DMS79 (cell line): ENCODE results near the gene SBK2.

Experiments used
- DNase-seq: peaks from one replicate; lab custom pipeline; 2025; lab: John Stamatoyannopoulos, UW

Gene SBK2

DNA sequence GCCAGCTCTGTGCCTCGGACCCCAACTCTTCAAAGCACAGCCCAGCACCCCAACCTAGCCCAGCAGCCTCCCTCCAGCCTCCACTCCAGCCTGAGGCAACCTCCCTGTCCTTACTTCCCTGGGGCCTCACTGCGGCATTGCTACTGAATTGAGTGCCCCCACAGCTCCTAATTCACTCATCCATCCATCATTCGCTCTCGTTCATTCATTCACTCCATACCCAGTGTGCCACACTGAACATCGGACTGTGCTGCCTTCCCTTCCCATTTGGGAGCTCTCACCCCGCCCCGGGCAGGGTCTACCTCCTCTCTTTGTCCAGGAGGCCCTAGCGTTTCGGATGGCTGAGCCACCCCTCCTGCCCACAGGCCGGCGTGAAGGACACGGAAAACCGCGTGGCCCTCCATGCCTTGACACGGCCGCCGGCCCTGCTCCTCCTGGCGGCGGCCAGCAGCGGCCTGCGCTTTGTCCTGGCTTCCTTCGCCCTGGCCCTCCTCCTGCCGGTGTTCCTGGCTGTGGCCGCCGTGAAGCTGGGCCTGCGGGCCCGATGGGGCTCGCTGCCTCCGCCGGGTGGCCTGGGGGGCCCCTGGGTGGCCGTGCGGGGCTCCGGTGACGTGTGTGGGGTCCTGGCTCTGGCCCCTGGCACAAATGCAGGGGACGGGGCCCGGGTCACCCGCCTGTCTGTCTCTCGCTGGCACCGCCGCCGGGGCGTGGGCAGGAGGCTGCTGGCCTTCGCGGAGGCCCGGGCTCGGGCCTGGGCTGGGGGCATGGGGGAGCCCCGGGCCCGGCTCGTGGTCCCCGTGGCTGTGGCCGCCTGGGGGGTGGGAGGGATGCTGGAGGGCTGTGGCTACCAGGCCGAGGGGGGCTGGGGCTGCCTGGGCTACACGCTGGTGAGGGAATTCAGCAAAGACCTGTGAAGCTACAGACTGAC lies 50.6 kb downstream of the SBK2 start:
- no peak for DNase-seq

DNA sequence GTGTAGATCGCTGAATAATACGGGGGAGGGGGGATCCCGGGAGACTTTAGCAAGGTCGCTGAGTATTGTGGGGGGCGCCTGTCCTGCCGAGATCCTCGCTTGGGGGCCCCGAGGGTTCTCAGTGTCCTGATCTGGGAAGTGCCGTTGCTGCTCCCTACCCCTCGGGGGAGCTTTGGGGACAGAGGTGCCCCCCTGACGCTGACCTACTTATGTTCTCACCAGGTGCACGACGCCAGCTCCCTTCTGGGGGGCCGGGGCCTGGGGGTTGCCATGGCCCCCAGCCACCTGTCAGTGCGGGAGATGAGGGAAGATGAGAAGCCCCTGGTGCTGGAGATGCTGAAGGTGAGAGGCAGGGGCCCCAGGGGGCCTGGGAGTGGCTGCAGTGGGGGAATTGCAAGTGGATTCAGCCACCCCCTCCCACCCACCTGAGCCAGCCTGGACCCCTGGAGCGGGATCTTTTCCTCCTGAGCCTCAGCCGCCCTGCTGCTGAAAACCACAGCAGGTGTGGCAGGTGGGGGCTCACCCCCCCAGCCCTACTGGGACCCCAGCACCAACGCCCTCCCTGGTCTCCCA lies 51.4 kb downstream of the SBK2 start:
- DNase-seq: no peak

DNA sequence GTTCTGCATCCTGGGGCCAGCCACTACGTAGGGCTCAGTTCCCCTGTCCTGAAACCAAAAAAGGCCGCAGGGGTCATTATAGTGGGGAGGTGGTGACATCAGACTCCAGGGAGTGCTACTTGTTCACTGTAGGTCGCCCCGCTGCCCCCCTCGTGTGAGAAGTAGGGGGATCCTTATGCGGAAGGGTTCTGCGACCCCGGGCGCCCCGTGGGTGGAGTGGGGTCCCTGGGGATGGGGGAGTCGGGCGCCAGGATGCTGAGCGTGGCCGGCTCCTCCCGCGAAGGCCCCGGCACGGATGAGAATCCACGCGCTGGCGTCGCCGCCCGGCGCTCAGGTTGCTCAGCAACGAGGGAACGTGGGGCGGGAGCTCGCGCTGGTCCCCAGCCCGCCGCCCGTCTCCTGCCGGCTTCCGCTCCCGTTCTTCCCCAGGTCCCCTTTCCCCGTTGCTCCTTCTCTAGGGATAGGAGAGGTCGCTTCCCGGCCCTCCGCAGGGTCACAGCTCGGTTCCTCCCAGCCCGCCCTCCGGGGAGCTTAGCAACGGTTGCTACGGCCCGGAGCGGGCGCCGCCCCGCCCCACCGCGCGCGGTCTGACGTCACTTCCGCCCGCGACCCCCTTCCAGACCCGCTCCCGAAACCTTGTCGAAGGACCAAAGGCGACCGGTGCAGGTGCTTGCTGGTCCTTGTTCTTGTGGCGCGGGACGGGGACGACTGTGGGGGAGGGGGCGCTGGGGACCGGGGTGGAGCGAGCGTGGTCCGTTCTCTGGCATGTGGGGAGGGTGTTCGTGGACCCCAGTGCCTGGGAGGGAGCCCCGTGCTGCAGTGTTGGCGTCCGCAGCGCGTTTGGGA lies 52.1 kb downstream of the SBK2 start, which contains the start of gene NAT14:
Gene NAT14 (plus strand): TSS at position 596 of the 846 bp plus-strand sequence. CDS start 521 bp downstream, outside the sequence.
- DNase-seq: peak; percentile 35

DNA sequence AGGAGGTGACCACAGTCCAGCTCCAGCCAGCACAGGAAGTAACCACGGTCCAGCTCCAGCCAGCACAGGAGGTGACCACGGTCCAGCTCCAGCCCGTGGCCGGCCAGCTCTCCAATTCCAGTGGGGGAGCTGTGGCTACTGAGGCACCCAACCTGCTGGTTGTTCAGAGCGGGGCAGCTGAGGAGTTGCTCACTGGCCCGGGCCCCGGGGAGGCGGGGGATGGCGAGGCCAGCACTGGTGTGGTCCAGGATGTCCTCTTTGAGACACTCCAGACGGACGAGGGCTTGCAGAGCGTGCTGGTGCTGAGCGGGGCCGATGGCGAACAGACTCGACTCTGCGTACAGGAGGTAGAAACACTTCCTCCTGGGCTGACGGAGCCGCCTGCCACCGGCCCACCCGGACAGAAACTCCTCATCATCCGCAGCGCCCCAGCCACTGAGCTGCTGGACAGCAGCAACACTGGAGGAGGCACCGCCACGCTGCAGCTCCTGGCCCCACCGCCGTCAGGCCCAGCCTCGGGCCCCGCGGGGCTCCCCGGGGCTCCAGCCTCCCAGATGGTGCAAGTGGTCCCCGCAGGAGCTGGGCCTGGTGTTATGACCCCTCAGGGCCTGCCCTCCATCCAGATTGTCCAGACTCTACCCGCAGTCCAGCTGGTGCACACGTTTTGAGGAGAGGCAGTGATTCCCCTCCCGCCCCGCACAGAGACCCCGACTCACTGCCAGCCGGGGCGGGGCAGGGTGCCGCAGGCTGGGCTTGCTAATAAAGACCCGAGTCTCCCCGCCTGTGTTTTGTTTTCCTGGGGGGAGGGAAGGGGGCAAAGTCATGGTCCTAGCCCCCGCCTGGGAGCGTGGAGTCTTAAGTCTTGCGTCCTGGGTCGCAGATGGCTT lies 53.0 kb downstream of the SBK2 start:
- DNase-seq: no peak

DNA sequence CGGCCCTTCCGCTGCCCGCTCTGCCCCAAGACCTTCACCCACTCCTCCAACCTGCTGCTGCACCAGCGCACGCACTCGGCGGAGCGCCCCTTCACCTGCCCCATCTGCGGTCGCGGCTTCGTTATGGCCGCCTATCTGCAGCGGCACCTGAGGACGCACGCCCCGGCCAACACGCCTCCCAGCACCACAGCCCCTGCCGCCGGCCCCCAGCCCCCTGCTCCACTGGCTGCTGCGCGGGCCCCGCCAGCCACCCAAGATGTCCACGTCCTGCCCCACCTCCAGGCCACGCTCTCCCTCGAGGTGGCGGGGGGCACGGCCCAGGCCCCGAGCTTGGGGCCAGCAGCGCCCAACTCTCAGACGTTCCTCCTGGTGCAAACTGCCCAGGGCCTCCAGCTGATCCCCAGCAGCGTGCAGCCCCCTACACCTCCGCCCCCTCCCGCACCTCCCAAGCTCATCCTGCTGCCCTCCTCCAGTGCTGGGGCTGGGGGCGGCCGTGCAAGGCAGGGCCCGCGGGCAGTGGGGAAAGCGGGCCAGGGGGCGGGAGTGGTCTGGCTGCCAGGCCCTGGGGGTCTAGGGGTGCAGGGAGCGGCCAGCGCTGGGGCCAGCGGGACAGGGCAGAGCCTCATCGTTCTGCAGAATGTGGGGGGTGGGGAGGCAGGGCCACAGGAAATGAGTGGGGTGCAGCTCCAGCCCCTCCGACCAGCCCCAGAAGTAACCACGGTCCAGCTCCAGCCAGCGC lies 53.8 kb downstream of the SBK2 start:
- no peak for DNase-seq

DNA sequence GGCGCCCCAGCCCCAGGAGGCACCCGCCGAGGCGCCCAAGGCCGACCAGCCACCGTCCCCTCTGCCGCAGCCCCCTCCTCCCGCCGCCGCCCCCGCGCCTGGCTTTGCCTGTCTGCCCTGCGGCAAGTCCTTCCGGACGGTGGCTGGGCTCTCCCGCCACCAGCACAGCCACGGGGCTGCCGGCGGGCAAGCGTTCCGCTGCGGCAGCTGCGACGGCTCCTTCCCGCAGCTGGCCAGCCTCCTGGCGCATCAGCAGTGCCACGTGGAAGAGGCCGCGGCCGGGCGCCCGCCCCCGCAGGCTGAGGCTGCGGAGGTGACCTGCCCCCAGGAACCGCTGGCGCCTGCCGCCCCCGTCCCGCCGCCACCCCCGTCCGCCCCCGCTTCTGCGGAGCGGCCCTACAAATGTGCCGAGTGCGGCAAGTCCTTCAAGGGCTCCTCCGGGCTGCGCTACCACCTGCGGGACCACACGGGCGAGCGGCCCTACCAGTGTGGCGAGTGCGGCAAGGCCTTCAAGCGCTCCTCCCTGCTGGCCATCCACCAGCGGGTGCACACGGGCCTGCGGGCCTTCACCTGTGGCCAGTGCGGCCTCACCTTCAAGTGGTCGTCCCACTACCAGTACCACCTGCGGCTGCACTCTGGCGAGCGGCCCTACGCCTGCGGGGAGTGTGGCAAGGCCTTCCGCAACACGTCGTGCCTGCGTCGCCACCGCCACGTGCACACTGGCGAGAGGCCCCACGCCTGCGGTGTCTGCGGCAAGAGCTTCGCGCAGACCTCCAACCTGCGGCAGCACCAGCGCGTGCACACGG lies 54.6 kb downstream of the SBK2 start:
- no peak for DNase-seq

DNA sequence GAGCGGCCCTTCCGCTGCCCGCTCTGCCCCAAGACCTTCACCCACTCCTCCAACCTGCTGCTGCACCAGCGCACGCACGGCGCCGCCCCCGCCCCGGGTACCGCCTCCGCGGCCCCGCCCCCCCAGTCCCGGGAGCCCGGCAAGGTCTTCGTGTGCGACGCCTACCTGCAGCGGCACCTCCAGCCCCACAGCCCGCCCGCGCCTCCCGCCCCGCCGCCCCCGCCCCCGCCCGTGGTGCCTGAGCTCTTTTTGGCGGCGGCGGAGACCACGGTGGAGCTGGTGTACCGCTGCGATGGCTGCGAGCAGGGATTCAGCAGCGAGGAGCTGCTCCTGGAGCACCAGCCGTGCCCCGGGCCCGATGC lies 55.2 kb downstream of the SBK2 start:
- DNase-seq: no peak

DNA sequence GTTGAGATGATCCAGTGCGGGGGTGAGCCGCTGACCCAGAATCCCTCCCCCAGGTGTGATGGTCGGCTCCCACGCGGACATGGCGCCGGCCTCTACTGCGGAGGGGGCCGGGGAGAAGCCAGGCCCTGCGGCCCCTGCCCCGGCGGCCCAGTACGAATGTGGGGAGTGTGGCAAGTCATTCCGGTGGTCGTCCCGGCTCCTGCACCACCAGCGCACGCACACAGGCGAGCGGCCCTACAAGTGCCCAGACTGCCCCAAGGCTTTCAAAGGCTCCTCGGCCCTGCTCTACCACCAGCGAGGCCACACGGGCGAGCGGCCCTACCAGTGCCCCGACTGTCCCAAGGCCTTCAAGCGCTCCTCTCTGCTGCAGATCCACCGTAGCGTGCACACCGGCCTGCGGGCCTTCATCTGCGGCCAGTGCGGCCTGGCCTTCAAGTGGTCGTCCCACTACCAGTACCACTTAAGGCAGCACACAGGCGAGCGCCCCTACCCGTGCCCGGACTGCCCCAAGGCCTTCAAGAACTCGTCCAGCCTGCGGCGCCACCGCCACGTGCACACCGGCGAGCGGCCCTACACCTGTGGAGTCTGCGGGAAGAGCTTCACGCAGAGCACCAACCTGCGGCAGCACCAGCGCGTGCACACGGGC lies 55.7 kb downstream of the SBK2 start:
- DNase-seq: no peak

DNA sequence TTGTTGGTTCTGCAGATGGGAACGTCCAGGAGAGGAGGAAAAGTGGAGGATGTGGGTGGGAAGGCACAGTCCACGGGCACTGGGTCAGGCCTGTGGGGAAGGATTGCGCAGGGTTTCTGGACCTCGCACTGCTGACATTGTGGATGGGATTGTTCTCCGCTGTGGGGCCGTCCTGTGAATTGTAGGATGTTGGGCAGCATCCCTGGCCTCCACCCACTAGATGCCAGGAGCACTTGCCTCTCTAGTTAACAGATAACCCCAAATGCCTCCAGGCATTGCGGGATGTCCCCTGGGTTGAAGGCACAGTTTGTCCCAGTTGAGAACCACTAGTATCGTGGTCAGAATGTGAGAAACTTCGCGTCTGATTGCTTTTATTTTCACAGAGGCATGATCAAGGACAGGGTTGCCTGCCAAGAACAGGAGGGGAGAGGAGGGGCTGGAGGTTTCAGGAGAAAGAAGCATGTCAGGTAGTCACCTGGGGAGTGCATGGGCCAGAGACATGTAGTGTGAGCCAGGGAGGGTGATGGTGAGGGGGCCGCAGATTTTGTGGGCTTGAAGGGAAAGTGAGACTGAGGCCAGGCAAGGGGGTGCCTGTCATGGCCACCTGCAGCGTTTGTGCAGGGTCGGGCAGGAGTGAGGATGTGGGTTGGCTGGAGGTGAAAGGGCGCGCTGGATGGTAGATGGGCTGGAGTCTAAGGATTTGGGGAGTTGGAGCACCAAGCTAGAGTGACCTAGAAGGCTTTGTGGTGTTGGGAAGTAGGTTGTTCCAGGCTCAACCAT lies 57.3 kb downstream of the SBK2 start:
- no peak for DNase-seq

DNA sequence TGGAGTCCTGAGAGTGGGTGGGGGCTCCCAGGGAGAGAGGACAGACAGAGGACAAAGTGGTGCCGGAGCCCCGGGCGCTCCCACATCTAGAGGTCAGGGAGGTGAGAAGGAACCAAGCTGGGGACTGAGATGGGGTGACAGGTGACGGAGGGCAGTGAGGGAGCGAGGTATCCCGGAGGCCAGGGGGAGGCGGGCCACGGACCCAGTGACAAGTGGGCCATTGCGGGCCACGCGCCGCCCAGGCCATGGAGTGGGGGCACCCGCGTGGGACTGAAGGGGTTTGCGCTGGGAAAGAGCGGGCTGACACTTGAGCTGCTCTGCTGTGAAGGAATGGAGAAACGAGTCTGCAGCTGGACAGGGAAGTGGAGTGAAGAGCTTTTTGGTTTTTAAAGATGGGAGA lies 57.9 kb downstream of the SBK2 start:
- no peak for DNase-seq
